ENCODE measurements around the gene AOAH.

Gene AOAH

DNA sequence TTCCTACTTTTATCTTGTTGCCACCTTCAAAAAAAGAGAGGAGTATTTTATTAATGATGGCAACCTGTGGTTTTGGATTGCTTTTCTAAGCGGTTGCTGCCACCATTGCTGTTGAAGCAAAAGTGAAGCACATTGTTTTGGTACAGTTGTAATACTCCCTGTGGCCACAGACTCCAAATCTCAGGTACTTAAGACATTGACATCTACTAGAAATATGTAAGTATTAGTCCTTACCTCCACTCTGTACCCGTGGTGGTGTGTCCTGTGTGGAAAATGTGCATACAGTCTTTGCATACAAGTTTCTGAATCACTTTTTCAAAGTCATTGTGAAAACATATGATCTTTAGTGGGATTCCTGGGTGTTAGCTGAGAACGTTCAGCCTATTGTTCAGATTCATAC, 248.9 kb downstream of the AOAH start:
- no peak for DNase-seq (ENCODE audit: extremely low spot score)
- CTCF ChIA-PET: interaction anchor here (1.0 to 2.4 kb wide), 8 partner anchors 12 to 723 kb away, joined by 3 to 12 read pairs (median 4); no protein-coding TSS in a partner anchor
- POLR2A ChIA-PET: no interaction called here
- TF ChIP-seq CTCF (IDR thresholded peaks at IDR 0.05; ENCODE audit: control extremely low read depth, extremely low read depth, low read depth, missing control alignments): no peak

DNA sequence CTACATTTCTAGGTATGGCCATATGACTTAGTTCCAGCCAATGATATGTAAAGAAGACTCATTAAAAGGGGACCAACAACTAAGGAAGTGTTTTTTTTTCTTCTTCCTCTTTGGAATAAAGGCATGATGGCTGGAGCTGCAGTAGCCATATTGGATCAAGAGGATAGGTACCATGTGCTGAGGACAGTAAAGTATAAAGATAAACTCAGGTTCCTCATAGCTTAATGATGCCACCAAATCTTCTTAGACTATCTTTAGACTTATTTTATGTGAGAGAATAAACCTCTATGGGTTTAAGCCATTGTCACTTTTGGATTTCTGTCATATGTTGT, 249.3 kb downstream of the AOAH start:
- no peak for DNase-seq (ENCODE audit: extremely low spot score)
- TF ChIP-seq CTCF (IDR thresholded peaks at IDR 0.05; ENCODE audit: control extremely low read depth, extremely low read depth, low read depth, missing control alignments): no peak
- ChIA-PET POLR2A (no interaction called here), CTCF (interaction anchor here (1.0 to 2.4 kb wide), 10 partner anchors 10 to 726 kb away, joined by 3 to 12 read pairs (median 4); no protein-coding TSS in a partner anchor)

DNA sequence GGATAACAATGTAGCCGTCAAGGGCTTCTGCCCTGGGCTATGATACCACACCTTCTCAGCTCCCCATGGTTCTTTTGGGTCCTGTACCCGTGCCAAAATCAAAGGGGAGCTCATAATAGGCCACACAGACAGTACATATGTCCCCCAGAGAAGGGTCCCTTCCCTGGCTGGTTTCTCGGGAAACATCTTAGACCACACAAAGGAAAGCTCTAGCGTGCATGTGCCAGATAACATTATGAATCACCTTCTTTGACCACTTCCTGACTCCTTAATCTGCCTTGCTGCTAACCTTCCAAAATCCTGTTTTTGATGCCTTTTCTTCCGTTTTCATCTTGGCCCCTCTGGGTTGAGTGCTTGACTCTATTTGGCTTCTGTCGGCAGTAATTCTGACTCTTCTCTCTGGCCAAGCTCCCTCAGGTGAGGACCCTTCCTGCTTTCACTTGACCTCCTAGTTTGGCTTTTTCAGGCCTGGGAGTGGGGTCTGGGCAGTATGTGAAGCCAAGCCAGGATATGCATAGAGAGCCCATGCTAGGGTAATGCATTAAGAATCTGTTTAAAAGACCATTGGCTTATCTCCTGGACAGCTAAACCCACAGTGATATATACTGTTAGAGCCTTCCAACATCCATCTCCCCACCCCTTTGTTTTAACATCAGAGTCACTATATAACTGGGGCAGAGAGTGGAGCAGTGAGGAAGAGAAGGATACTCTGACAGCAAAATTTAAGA, 249.8 kb downstream of the AOAH start:
- CTCF ChIA-PET: interaction anchor here (0.7 to 2.7 kb wide), 10 partner anchors 11 to 727 kb away, joined by 3 to 12 read pairs (median 4); no protein-coding TSS in a partner anchor
- POLR2A ChIA-PET: no interaction called here
- no peak for DNase-seq (ENCODE audit: extremely low spot score)
- no peak for TF ChIP-seq CTCF (IDR thresholded peaks at IDR 0.05; ENCODE audit: control extremely low read depth, extremely low read depth, low read depth, missing control alignments)

GRCh38 chr7:36473454-36474282, 250.6 kb downstream of the AOAH start:
- CTCF ChIA-PET: interaction anchor here (0.7 to 2.7 kb wide), 12 partner anchors 13 to 728 kb away, joined by 3 to 12 read pairs (median 5); no protein-coding TSS in a partner anchor
- POLR2A ChIA-PET: no interaction called here
- no peak for DNase-seq (ENCODE audit: extremely low spot score)
- peak; percentile 31 for TF ChIP-seq CTCF (IDR thresholded peaks at IDR 0.05; ENCODE audit: control extremely low read depth, extremely low read depth, low read depth, missing control alignments)

GRCh38 chr7:36472141-36472729, 252.1 kb downstream of the AOAH start:
- CTCF ChIA-PET: interaction anchor here (0.8 to 2.7 kb wide), 9 partner anchors 8 to 729 kb away, joined by 3 to 7 read pairs (median 5); no protein-coding TSS in a partner anchor
- TF ChIP-seq CTCF (IDR thresholded peaks at IDR 0.05; ENCODE audit: control extremely low read depth, extremely low read depth, low read depth, missing control alignments): no peak
- DNase-seq (ENCODE audit: extremely low spot score): no peak
- POLR2A ChIA-PET: no interaction called here

GRCh38 chr7:36469236-36469635, 255.1 kb downstream of the AOAH start:
- DNase-seq (ENCODE audit: extremely low spot score): no peak
- no peak for TF ChIP-seq CTCF (IDR thresholded peaks at IDR 0.05; ENCODE audit: control extremely low read depth, extremely low read depth, low read depth, missing control alignments)
- ChIA-PET CTCF (interaction anchor here (0.7 to 1.4 kb wide), 2 partner anchors 14 to 19 kb away, joined by 3 to 7 read pairs; no protein-coding TSS in a partner anchor), POLR2A (no interaction called here)
